ENCODE data around the gene APOL3. TPM values are rescaled to one million over a fixed set of nuclear protein-coding genes. Genes with fewer than 3 reads are reported as not detected.
"Not testable (repeated sequence)": the region's sequence is repeated elsewhere in the genome, so short reads cannot be mapped to it uniquely, and the experiment has no call there.

Gene APOL3
- polyA plus RNA-seq, 1 experiment, result 6.7 TPM

DNA sequence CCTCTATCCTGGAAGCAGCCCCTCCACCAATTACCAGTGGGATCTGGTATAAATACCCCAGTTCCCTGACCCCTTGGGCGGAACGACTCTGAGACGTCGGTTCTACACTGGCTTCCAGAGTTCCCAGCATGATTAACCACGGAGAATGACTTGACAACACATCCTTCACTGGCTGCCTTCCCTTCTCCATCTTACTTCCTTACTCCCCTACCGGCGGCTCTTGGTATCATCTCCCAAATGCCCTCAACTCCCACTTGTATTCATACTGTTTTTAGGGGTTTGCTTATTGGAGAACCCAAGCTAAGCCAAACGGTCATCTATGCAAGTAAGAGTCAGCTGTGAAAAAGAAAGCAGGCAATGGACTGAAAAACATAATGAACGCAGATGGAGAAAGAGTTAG is 56.1 kb downstream of the APOL3 start:
- TF ChIP-seq, protein P1, sequence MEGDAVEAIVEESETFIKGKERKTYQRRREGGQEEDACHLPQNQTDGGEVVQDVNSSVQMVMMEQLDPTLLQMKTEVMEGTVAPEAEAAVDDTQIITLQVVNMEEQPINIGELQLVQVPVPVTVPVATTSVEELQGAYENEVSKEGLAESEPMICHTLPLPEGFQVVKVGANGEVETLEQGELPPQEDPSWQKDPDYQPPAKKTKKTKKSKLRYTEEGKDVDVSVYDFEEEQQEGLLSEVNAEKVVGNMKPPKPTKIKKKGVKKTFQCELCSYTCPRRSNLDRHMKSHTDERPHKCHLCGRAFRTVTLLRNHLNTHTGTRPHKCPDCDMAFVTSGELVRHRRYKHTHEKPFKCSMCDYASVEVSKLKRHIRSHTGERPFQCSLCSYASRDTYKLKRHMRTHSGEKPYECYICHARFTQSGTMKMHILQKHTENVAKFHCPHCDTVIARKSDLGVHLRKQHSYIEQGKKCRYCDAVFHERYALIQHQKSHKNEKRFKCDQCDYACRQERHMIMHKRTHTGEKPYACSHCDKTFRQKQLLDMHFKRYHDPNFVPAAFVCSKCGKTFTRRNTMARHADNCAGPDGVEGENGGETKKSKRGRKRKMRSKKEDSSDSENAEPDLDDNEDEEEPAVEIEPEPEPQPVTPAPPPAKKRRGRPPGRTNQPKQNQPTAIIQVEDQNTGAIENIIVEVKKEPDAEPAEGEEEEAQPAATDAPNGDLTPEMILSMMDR (IDR thresholded peaks at IDR 0.05; ENCODE audit: insufficient read depth, low read depth, low read length), result no peak
- Histone ChIP-seq H3K4me3 (ENCODE audit: low read depth, low read length) (no peak overlapping the region), H3K27me3 (ENCODE audit: control insufficient read depth, insufficient read depth, low read length) (no peaks in the 10 kb centered on the region), H3K36me3 (ENCODE audit: control insufficient read depth, insufficient read depth, low read length) (no peaks in the 10 kb centered on the region)
- POLR2A ChIA-PET, result no interaction called here
- CTCF ChIA-PET, result interaction anchor here (1.1 kb wide), 1 partner anchor 179 kb away, joined by 3 read pairs; no protein-coding TSS in a partner anchor
- DNase-seq (ENCODE audit: low read depth), result no peak

DNA sequence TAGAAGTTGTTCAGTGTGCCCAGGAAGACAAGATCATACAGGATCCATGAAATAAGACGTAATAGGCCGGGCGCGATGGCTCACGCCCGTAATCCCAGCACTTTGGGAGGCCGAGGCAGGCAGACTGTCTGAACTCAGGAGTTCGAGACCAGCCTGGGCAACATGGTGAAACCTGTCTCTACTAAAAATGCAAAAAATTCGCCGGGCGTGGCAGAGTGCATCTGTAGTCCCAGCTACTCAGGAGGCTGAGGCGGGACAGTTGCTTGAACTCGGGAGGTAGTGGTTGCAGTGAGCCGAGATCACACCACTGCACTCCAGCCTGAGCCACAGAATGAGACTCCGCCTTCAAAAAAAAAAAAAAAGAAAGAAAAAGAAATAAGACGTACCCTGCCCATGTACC is 56.7 kb downstream of the APOL3 start:
- no peak for DNase-seq (ENCODE audit: low read depth)
- ChIA-PET POLR2A (no interaction called here), CTCF (no interaction called here)
- H3K27me3 ChIP-seq (ENCODE audit: control insufficient read depth, insufficient read depth, low read length), result no peaks in the 10 kb centered on the region
- no peak overlapping the region for H3K4me3 ChIP-seq (ENCODE audit: low read depth, low read length)
- TF ChIP-seq, protein P1 (IDR thresholded peaks at IDR 0.05; ENCODE audit: insufficient read depth, low read depth, low read length), result no peak
- no peaks in the 10 kb centered on the region for H3K36me3 ChIP-seq (ENCODE audit: control insufficient read depth, insufficient read depth, low read length)

- no peaks in the 10 kb centered on the region for H3K27me3 ChIP-seq (ENCODE audit: control insufficient read depth, insufficient read depth, low read length)
- no peak overlapping the region for H3K4me3 ChIP-seq (ENCODE audit: low read depth, low read length)
- CTCF ChIA-PET, result no interaction called here
- no peak for DNase-seq (ENCODE audit: low read depth)
- TF ChIP-seq, protein P1 (IDR thresholded peaks at IDR 0.05; ENCODE audit: insufficient read depth, low read depth, low read length), result no peak
- H3K36me3 ChIP-seq (ENCODE audit: control insufficient read depth, insufficient read depth, low read length), result no peaks in the 10 kb centered on the region
- POLR2A ChIA-PET, result no interaction called here
Observed at GRCh38 chr22:36102995-36103394, 57.6 kb downstream of the APOL3 start.

GRCh38 chr22:36101756-36102155 is 58.8 kb downstream of the APOL3 start:
- Histone ChIP-seq H3K4me3 (ENCODE audit: low read depth, low read length) (no peak overlapping the region), H3K27me3 (ENCODE audit: control insufficient read depth, insufficient read depth, low read length) (no peaks in the 10 kb centered on the region), H3K36me3 (ENCODE audit: control insufficient read depth, insufficient read depth, low read length) (no peaks in the 10 kb centered on the region)
- CTCF ChIA-PET, result interaction anchor here (0.6 to 2.0 kb wide), 2 partner anchors 82 to 171 kb away, joined by 3 to 5 read pairs; no protein-coding TSS in a partner anchor
- DNase-seq (ENCODE audit: low read depth), result no peak
- POLR2A ChIA-PET, result no interaction called here
- TF ChIP-seq, protein P1 (IDR thresholded peaks at IDR 0.05; ENCODE audit: insufficient read depth, low read depth, low read length), result no peak

DNA sequence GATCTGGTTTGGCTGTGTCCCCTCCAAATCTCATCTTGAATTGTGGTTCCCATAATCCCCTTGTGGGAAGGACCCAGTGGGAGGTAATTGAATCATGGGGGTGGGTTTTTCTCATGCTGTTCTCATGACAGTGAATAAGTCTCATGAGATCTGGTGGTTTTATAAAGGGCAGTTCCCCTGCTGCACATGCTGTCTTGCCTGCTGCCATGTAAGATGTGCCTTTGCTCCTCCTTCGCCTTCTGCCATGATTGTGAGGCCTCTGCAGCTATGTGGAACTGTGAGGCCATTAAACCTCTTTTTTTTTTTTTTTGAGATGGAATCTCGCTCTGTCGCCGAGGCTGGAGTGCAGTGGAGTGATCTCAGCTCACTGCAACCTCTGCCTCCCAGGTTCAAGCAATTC is 59.6 kb downstream of the APOL3 start:
- POLR2A ChIA-PET; H3K27me3 ChIP-seq (ENCODE audit: control insufficient read depth, insufficient read depth, low read length); DNase-seq (ENCODE audit: low read depth); H3K4me3 ChIP-seq (ENCODE audit: low read depth, low read length); H3K36me3 ChIP-seq (ENCODE audit: control insufficient read depth, insufficient read depth, low read length): not testable (repeated sequence)
- CTCF ChIA-PET, result interaction anchor here (2.0 kb wide), 1 partner anchor 170 kb away, joined by 5 read pairs; no protein-coding TSS in a partner anchor

- no peak for DNase-seq (ENCODE audit: low read depth)
- Histone ChIP-seq H3K36me3 (ENCODE audit: control insufficient read depth, insufficient read depth, low read length) (no peaks in the 10 kb centered on the region), H3K27me3 (ENCODE audit: control insufficient read depth, insufficient read depth, low read length) (no peaks in the 10 kb centered on the region), H3K4me3 (ENCODE audit: low read depth, low read length) (no peak overlapping the region)
- TF ChIP-seq, protein P1 (IDR thresholded peaks at IDR 0.05; ENCODE audit: insufficient read depth, low read depth, low read length), result no peak
- POLR2A ChIA-PET, result no interaction called here
- CTCF ChIA-PET, result interaction anchor here (1.1 kb wide), 1 partner anchor 175 kb away, joined by 4 read pairs; no protein-coding TSS in a partner anchor
Observed at GRCh38 chr22:36100134-36100824, 60.3 kb downstream of the APOL3 start.

- CTCF ChIA-PET, result interaction anchor here (1.0 to 1.1 kb wide), 2 partner anchors 34 to 174 kb away, joined by 3 to 4 read pairs; no protein-coding TSS in a partner anchor
- POLR2A ChIA-PET; H3K4me3 ChIP-seq (ENCODE audit: low read depth, low read length); DNase-seq (ENCODE audit: low read depth); H3K36me3 ChIP-seq (ENCODE audit: control insufficient read depth, insufficient read depth, low read length); H3K27me3 ChIP-seq (ENCODE audit: control insufficient read depth, insufficient read depth, low read length): not testable (repeated sequence)
Observed at GRCh38 chr22:36099561-36099960, 61.0 kb downstream of the APOL3 start.
